Coronary artery (tissue), 2 donors: ENCODE results near the gene CHRNB2.
"Not testable (repeated sequence)": the region's sequence is repeated elsewhere in the genome, so short reads cannot be mapped to it uniquely, and the experiment has no call there.

ENCODE experiments used
- DNase-seq: peaks from one replicate; pipeline ENCODE4 v3.0.0-alpha.2; 2017; ENCODE audit warnings: low spot score
- H3K27ac ChIP-seq, 2 donors: fragments of 200-600 bp; sonication (generic); one replicate each; pipeline ENCODE4 v1.5.1; 2016 to 2019
- H3K4me3 ChIP-seq: fragments of 200-600 bp; sonication (generic); 2 replicates; pipeline ENCODE4 v1.5.1; 2016; ENCODE audit warnings: mild to moderate bottlenecking, moderate library complexity
- CTCF ChIP-seq: fragments of 200-600 bp; sonication (generic); IDR thresholded peaks from one replicate; pipeline ENCODE4 v1.5.1; 2019; ENCODE audit warnings: antibody characterized with exemption

The CHRNB2 gene

GRCh38 chr1:154529308-154529707, 38.3 kb upstream of the CHRNB2 start:
- H3K4me3 ChIP-seq: no peak overlapping the region
- no peak overlapping the region for H3K27ac ChIP-seq
- no peak for TF ChIP-seq CTCF
- DNase-seq: no peak

GRCh38 chr1:154531950-154532349, 35.6 kb upstream of the CHRNB2 start:
- not testable (repeated sequence) for H3K27ac ChIP-seq, DNase-seq, H3K4me3 ChIP-seq

- DNase-seq: no peak
- TF ChIP-seq CTCF: no peak
- Histone ChIP-seq H3K4me3 (no peak overlapping the region), H3K27ac (no peak overlapping the region)
These were observed 33.4 kb upstream of the CHRNB2 start for GRCh38 chr1:154533952-154534844.

- TF ChIP-seq CTCF: no peak
- no peak for DNase-seq
- Histone ChIP-seq H3K4me3 (no peak overlapping the region), H3K27ac (no peak overlapping the region)
These were observed 31.0 kb upstream of the CHRNB2 start for GRCh38 chr1:154536570-154536969.

GRCh38 chr1:154539486-154540483, 27.8 kb upstream of the CHRNB2 start:
- TF ChIP-seq CTCF: no peak
- DNase-seq: no peak
- no peak overlapping the region for H3K4me3 ChIP-seq
- no peak overlapping the region for H3K27ac ChIP-seq

GRCh38 chr1:154541231-154541630, 26.3 kb upstream of the CHRNB2 start:
- TF ChIP-seq CTCF: no peak
- Histone ChIP-seq H3K27ac (no peak overlapping the region), H3K4me3 (no peak overlapping the region)
- no peak for DNase-seq
